ENCODE measurements around the gene CLASP1.
"Not testable (repeated sequence)": the region's sequence is repeated elsewhere in the genome, so short reads cannot be mapped to it uniquely, and the experiment has no call there.

Gene CLASP1

GRCh38 chr2:121363632-121364420 lies 285.4 kb downstream of the CLASP1 start:
- no peak for DNase-seq

GRCh38 chr2:121362774-121363173 lies 286.5 kb downstream of the CLASP1 start:
- no peak for DNase-seq

GRCh38 chr2:121362226-121362625 lies 287.0 kb downstream of the CLASP1 start:
- DNase-seq: no peak

- peak; percentile 43 for DNase-seq
These were observed 288.5 kb downstream of the CLASP1 start for GRCh38 chr2:121360566-121361300.

- DNase-seq: no peak
These were observed 289.3 kb downstream of the CLASP1 start for GRCh38 chr2:121359716-121360565.

GRCh38 chr2:121359170-121359569 lies 290.1 kb downstream of the CLASP1 start:
- no peak for DNase-seq

GRCh38 chr2:121358291-121358690 lies 291.0 kb downstream of the CLASP1 start:
- no peak for DNase-seq

GRCh38 chr2:121356058-121356640 lies 293.1 kb downstream of the CLASP1 start:
- peak; percentile 45 for DNase-seq

GRCh38 chr2:121355488-121355887 lies 293.8 kb downstream of the CLASP1 start:
- DNase-seq: no peak

- DNase-seq: no peak
These were observed 297.5 kb downstream of the CLASP1 start for GRCh38 chr2:121351521-121352318.

GRCh38 chr2:121350890-121351289 lies 298.4 kb downstream of the CLASP1 start:
- DNase-seq: no peak

GRCh38 chr2:121350402-121350775 lies 298.9 kb downstream of the CLASP1 start:
- DNase-seq: no peak

- no peak for DNase-seq
These were observed 299.4 kb downstream of the CLASP1 start for GRCh38 chr2:121349721-121350401.

- DNase-seq: no peak
These were observed 301.0 kb downstream of the CLASP1 start for GRCh38 chr2:121348128-121348740.

GRCh38 chr2:121346859-121347258 lies 302.4 kb downstream of the CLASP1 start:
- DNase-seq: no peak

GRCh38 chr2:121346407-121346806 lies 302.9 kb downstream of the CLASP1 start:
- no peak for DNase-seq

- no peak for DNase-seq
These were observed 303.4 kb downstream of the CLASP1 start for GRCh38 chr2:121345887-121346286.

GRCh38 chr2:121345101-121345500 lies 304.2 kb downstream of the CLASP1 start:
- no peak for DNase-seq

- DNase-seq: not testable (repeated sequence)
These were observed 305.3 kb downstream of the CLASP1 start for GRCh38 chr2:121343828-121344399.

- no peak for DNase-seq
These were observed 306.1 kb downstream of the CLASP1 start for GRCh38 chr2:121343191-121343590.

GRCh38 chr2:121342751-121343150 lies 306.5 kb downstream of the CLASP1 start:
- no peak for DNase-seq

Data from 8988T (cell line).